A549 (cell line): ENCODE data around the gene LRFN4. TPM values are rescaled to one million over a fixed set of nuclear protein-coding genes. Genes with fewer than 3 reads are reported as not detected.

ENCODE experiments used
- ATAC-seq, 2 experiments: fragments of 200-7000 bp in 1 of 2; fragments of >200 bp in 1 of 2; cut with Nextera tagmentation in 1 of 2; cut with Tn5 transposase in 1 of 2; 3 replicates each; pipeline versions ENCODE4 v1.8.0 to v1.9.1; 2018 to 2020; ENCODE audit warnings: mild to moderate bottlenecking in 1 of 2, moderate library complexity in 1 of 2
- CTCF ChIA-PET: fragments of 300-600 bp; sonication (Branson Sonifier 250); formaldehyde crosslinking; extraction: SDS; loops from one replicate; lab custom pipeline; 2021; ENCODE audit warnings: antibody characterized with exemption, inconsistent platforms; lab: Yijun Ruan, JAX
- POLR2A ChIA-PET: fragments of 350-600 bp; formaldehyde crosslinking; extraction: SDS; loops from one replicate; lab custom pipeline; 2021; ENCODE audit warnings: antibody characterized with exemption, inconsistent platforms; lab: Yijun Ruan, JAX
- DNase-seq, 2 experiments: peaks; one replicate each; pipeline versions ENCODE4 v3.0.0 to v3.0.0-alpha.2; 2011 to 2016; ENCODE audit warnings: low read depth in 1 of 2, low spot score in 1 of 2
- FAIRE-seq: peaks from 2 replicates; lab custom pipeline; 2011; peaks lifted over from hg19 to GRCh38; lab: Jason Lieb, UNC
- H3K27ac ChIP-seq, 2 experiments: fragments of >200 bp; sonication (Bioruptor Twin); formaldehyde crosslinking; 3 replicates each; pipeline ENCODE4 v1.5.1; 2016 to 2017
- H3K4me1 ChIP-seq: fragments of >200 bp; sonication (Bioruptor Twin); formaldehyde crosslinking; 3 replicates; pipeline ENCODE4 v1.6.1; 2016
- H3K4me2 ChIP-seq: fragments of >200 bp; sonication (Bioruptor Twin); formaldehyde crosslinking; 3 replicates; pipeline ENCODE4 v1.6.1; 2016
- H3K4me3 ChIP-seq: fragments of >200 bp; sonication (Bioruptor Twin); formaldehyde crosslinking; 3 replicates; pipeline ENCODE4 v1.5.1; 2016
- H3K9me3 ChIP-seq: fragments of >200 bp; sonication (Bioruptor Twin); formaldehyde crosslinking; 3 replicates; pipeline ENCODE4 v1.6.1; 2016
- BHLHE40 ChIP-seq: IDR thresholded peaks from 2 replicates; pipeline ENCODE4 v1.6.1; 2012; ENCODE audit warnings: low read depth, low read length, inconsistent platforms
- CBX2 ChIP-seq: fragments of 200-600 bp; sonication (generic); IDR thresholded peaks from 2 replicates; pipeline ENCODE4 v1.6.1; 2016; ENCODE audit warnings: low read depth, mild to moderate bottlenecking, borderline replicate concordance
- CEBPB ChIP-seq, 2 experiments: fragments of >200 bp in 1 of 2; sonication (Bioruptor Twin) in 1 of 2; formaldehyde crosslinking in 1 of 2; IDR thresholded peaks; 2 replicates each; pipeline ENCODE4 v1.6.1; 2012 to 2016
- CHD2 ChIP-seq: fragments of 150-350 bp; IDR thresholded peaks from 2 replicates; pipeline ENCODE4 v1.6.1; 2014; ENCODE audit warnings: low read length; ENCODE audit not compliant: partially characterized antibody
- EHF ChIP-seq: fragments of 250-450 bp; sonication (Bioruptor Pico); IDR thresholded peaks from 2 replicates; pipeline ENCODE4 v1.5.0; 2020; ENCODE audit warnings: mild to moderate bottlenecking
- EHMT2 ChIP-seq: fragments of 200-600 bp; sonication (generic); IDR thresholded peaks from 2 replicates; pipeline ENCODE4 v1.6.1; 2016; ENCODE audit warnings: antibody characterized with exemption, low read depth, mild to moderate bottlenecking, moderate library complexity
- ESRRA ChIP-seq: fragments of 150-350 bp; IDR thresholded peaks from 2 replicates; pipeline ENCODE4 v1.6.1; 2014; ENCODE audit warnings: mild to moderate bottlenecking, low read length, borderline replicate concordance
- HDAC2 ChIP-seq: fragments of 200-600 bp; sonication (generic); IDR thresholded peaks from 2 replicates; pipeline ENCODE4 v1.6.1; 2016
- HES2 ChIP-seq: fragments of >200 bp; sonication (Bioruptor Twin); formaldehyde crosslinking; IDR thresholded peaks from 2 replicates; pipeline ENCODE4 v1.6.1; 2016
- HEYL ChIP-seq: fragments of 250-450 bp; sonication (Bioruptor Pico); IDR thresholded peaks from 2 replicates; pipeline ENCODE4 v1.8.0; 2021; ENCODE audit warnings: mild to moderate bottlenecking, moderate library complexity
- HOXA7 ChIP-seq: fragments of 250-450 bp; sonication (Bioruptor Pico); IDR thresholded peaks from 2 replicates; pipeline ENCODE4 v1.5.0; 2020; ENCODE audit warnings: mild to moderate bottlenecking, moderate library complexity
- HOXB5 ChIP-seq: fragments of 250-450 bp; sonication (Bioruptor Pico); IDR thresholded peaks from 2 replicates; pipeline ENCODE4 v1.5.0; 2020; ENCODE audit warnings: mild to moderate bottlenecking, moderate library complexity
- JUN ChIP-seq, 2 experiments: fragments of >200 bp; sonication (Bioruptor Twin); formaldehyde crosslinking; IDR thresholded peaks; 2 replicates in 1 of 2; 3 replicates in 1 of 2; pipeline ENCODE4 v1.6.1; 2016 to 2017
- JUNB ChIP-seq: fragments of >200 bp; sonication (Bioruptor Twin); formaldehyde crosslinking; IDR thresholded peaks from 2 replicates; pipeline ENCODE4 v1.6.1; 2016
- KDM5A ChIP-seq: fragments of 200-600 bp; sonication (generic); IDR thresholded peaks from 2 replicates; pipeline ENCODE4 v1.6.1; 2016; ENCODE audit warnings: antibody characterized with exemption, mild to moderate bottlenecking
- MAFK ChIP-seq: fragments of 450-650 bp; IDR thresholded peaks from 2 replicates; pipeline ENCODE4 v1.6.1; 2014; ENCODE audit not compliant: partially characterized antibody
- MYC ChIP-seq: IDR thresholded peaks from 2 replicates; pipeline ENCODE4 v1.6.1; 2012; ENCODE audit warnings: mild to moderate bottlenecking, inconsistent platforms, low read length, improper control_type of control experiment, borderline replicate concordance
- NPAS2 ChIP-seq: fragments of 250-450 bp; sonication (Bioruptor Pico); IDR thresholded peaks from 2 replicates; pipeline ENCODE4 v1.8.0; 2022; ENCODE audit warnings: mild to moderate bottlenecking, moderate library complexity, borderline replicate concordance
- NR3C1 ChIP-seq: fragments of >200 bp; sonication (Bioruptor Twin); formaldehyde crosslinking; IDR thresholded peaks from 3 replicates; pipeline ENCODE4 v1.6.1; 2017
- PHF8 ChIP-seq: fragments of 200-600 bp; sonication (generic); IDR thresholded peaks from 2 replicates; pipeline ENCODE4 v1.6.1; 2016; ENCODE audit warnings: low read depth, mild to moderate bottlenecking, antibody characterized with exemption, moderate library complexity, borderline replicate concordance
- POLR2A ChIP-seq: IDR thresholded peaks from 2 replicates; pipeline ENCODE4 v1.6.1; 2012; ENCODE audit warnings: mild to moderate bottlenecking, low read length
- POLR2AphosphoS2 ChIP-seq: conservative IDR thresholded peaks from 2 replicates; pipeline ENCODE4 v1.6.1; 2012; ENCODE audit warnings: low read length, improper control_type of control experiment, inconsistent platforms
- RAD21 ChIP-seq, 2 experiments: fragments of >200 bp in 1 of 2; sonication (Bioruptor Twin) in 1 of 2; formaldehyde crosslinking in 1 of 2; IDR thresholded peaks in 1 of 2; conservative IDR thresholded peaks in 1 of 2; 2 replicates in 1 of 2; 3 replicates in 1 of 2; pipeline ENCODE4 v1.6.1; 2012 to 2018; ENCODE audit warnings: inconsistent platforms in 1 of 2
- RARB ChIP-seq: fragments of 250-450 bp; sonication (Bioruptor Pico); IDR thresholded peaks from 2 replicates; pipeline ENCODE4 v1.8.0; 2021; ENCODE audit warnings: mild to moderate bottlenecking, moderate library complexity
- RFX5 ChIP-seq: fragments of 450-650 bp; IDR thresholded peaks from 2 replicates; pipeline ENCODE4 v1.7.1; 2014; ENCODE audit warnings: antibody characterized with exemption, mild to moderate bottlenecking, moderate library complexity
- SMC3 ChIP-seq: fragments of >200 bp; sonication (Bioruptor Twin); formaldehyde crosslinking; IDR thresholded peaks from 3 replicates; pipeline ENCODE4 v1.6.1; 2018; ENCODE audit warnings: inconsistent platforms
- SREBF2 ChIP-seq: fragments of 450-650 bp; IDR thresholded peaks from 2 replicates; pipeline ENCODE4 v1.6.1; 2014; ENCODE audit warnings: mild to moderate bottlenecking, moderate library complexity
- TP53 ChIP-seq: fragments of 250-450 bp; sonication (Bioruptor Pico); IDR thresholded peaks from 2 replicates; pipeline ENCODE4 v1.5.0; 2021; ENCODE audit warnings: mild to moderate bottlenecking, moderate library complexity
- WGBS: methylation state at CpG from one replicate; pipeline ENCODE4 v1.1.6; 2017; ENCODE audit errors: missing lambda C conversion rate; 5-methylcytosine and 5-hydroxymethylcytosine counted together
- polyA plus RNA-seq, 4 experiments: library from polyadenylated mRNA; depleted of rRNA in 3 of 4; stranded (reverse); fragments of >200 nt; fragmentation: RNase III in 1 of 4; extraction: RNeasy Plus Mini Kit Qiagen cat#74134 plus additional on column Dnase treatment in 1 of 4; gene quantifications; 2 replicates in 3 of 4; 3 replicates in 1 of 4; pipeline ENCODE4 v1.2.3, GENCODE V29; 2011 to 2017
- TF ChIP-seq, protein P1 (sequence below): IDR thresholded peaks from 2 replicates; pipeline ENCODE4 v1.6.1; 2012
- TF ChIP-seq, protein P2 (sequence below): IDR thresholded peaks from 2 replicates; pipeline ENCODE4 v1.6.1; 2012
- TF ChIP-seq, protein P3 (sequence below): fragments of 250-450 bp; sonication (Bioruptor Pico); IDR thresholded peaks from 2 replicates; pipeline ENCODE4 v1.5.0; 2021; ENCODE audit warnings: mild to moderate bottlenecking, moderate library complexity, borderline replicate concordance

The LRFN4 gene
- polyA plus RNA-seq, 2 of the 4 experiments (the other 2 are of a cell fraction): 8.8 to 50.0 TPM

GRCh38 chr11:66859686-66860448 is 3.0 kb downstream of the LRFN4 start:
- 66% methylated on average over 25 of the region's 41 CpGs for WGBS
- no peak for ATAC-seq
- POLR2A ChIA-PET: no interaction called here
- H3K4me1 ChIP-seq: peaks cover 34% of the 10 kb centered on the region
- no peak overlapping the region for H3K4me3 ChIP-seq
- CTCF ChIA-PET: interaction anchor here (0.5 to 2.9 kb wide), 6 partner anchors 10 to 249 kb away, joined by 3 to 17 read pairs (median 8); partner anchors contain the start of gene C11orf86
- H3K27ac ChIP-seq: peak overlapping the region; percentile 30 to 79; a peak in 5 of 6 replicates
- no peaks in the 10 kb centered on the region for H3K9me3 ChIP-seq
- DNase-seq: peak in 1 of 2 experiments; percentile 40
- TF ChIP-seq ESRRA: no peak
- TF ChIP-seq MYC: no peak
- TF ChIP-seq, protein P1, sequence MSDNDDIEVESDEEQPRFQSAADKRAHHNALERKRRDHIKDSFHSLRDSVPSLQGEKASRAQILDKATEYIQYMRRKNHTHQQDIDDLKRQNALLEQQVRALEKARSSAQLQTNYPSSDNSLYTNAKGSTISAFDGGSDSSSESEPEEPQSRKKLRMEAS: peak; percentile 57
- TF ChIP-seq, protein P2, sequence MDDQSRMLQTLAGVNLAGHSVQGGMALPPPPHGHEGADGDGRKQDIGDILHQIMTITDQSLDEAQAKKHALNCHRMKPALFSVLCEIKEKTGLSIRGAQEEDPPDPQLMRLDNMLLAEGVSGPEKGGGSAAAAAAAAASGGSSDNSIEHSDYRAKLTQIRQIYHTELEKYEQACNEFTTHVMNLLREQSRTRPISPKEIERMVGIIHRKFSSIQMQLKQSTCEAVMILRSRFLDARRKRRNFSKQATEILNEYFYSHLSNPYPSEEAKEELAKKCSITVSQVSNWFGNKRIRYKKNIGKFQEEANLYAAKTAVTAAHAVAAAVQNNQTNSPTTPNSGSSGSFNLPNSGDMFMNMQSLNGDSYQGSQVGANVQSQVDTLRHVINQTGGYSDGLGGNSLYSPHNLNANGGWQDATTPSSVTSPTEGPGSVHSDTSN: peak; percentile 14; the same call in 1 of the 2 replicates
- no peak for TF ChIP-seq BHLHE40
- TF ChIP-seq RARB (CRISPR knock-in tag): no peak
- TF ChIP-seq POLR2A: no peak
- TF ChIP-seq JUNB: no peak
- no peak for TF ChIP-seq KDM5A
- TF ChIP-seq SREBF2: no peak
- TF ChIP-seq, protein P3, sequence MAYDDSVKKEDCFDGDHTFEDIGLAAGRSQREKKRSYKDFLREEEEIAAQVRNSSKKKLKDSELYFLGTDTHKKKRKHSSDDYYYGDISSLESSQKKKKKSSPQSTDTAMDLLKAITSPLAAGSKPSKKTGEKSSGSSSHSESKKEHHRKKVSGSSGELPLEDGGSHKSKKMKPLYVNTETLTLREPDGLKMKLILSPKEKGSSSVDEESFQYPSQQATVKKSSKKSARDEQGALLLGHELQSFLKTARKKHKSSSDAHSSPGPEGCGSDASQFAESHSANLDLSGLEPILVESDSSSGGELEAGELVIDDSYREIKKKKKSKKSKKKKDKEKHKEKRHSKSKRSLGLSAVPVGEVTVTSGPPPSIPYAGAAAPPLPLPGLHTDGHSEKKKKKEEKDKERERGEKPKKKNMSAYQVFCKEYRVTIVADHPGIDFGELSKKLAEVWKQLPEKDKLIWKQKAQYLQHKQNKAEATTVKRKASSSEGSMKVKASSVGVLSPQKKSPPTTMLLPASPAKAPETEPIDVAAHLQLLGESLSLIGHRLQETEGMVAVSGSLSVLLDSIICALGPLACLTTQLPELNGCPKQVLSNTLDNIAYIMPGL (CRISPR knock-in tag): no peak
- no peak for TF ChIP-seq CHD2
- no peak for TF ChIP-seq HES2
- no peak for TF ChIP-seq HOXA7 (CRISPR knock-in tag)
- no peak for TF ChIP-seq HEYL
- no peak for TF ChIP-seq HOXB5 (CRISPR knock-in tag)
- TF ChIP-seq NPAS2: no peak
- no peak for TF ChIP-seq HDAC2
- no peak for TF ChIP-seq JUN (IDR thresholded peaks at IDR 0.05)
- TF ChIP-seq NR3C1: no peak
- TF ChIP-seq POLR2AphosphoS2: 0 out of 2 replicates have a peak, but pooled peaks have one; percentile 16
- TF ChIP-seq RFX5: no peak
- TF ChIP-seq MAFK: no peak
- no peak for TF ChIP-seq SMC3
- TF ChIP-seq PHF8: no peak
- TF ChIP-seq EHF (CRISPR knock-in tag): no peak
- H3K4me2 ChIP-seq: peak overlapping the region; percentile 38
- no peak for FAIRE-seq

- Histone ChIP-seq H3K9me3 (no peaks in the 10 kb centered on the region), H3K27ac (peak overlapping the region in 1 of 2 experiments; percentile 79; a peak in 2 of 6 replicates), H3K4me3 (no peak overlapping the region), H3K4me2 (no peak overlapping the region), H3K4me1 (peaks cover 28% of the 10 kb centered on the region)
- peak in 1 of 2 experiments; percentile 48 for DNase-seq
- TF ChIP-seq SMC3 (0 out of 3 replicates have a peak, but pooled peaks have one; percentile 6), CBX2 (no peak), EHMT2 (no peak), CEBPB (IDR thresholded peaks at IDR 0.05) (no peak), RAD21 (conservative IDR thresholded peaks at IDR 0.05 in 1 of 2, IDR thresholded peaks at IDR 0.05 in 1 of 2) (peak in 1 of 2 experiments; percentile 26; a peak in 1 of 5 replicates), TP53 (CRISPR knock-in tag) (no peak)
- ChIA-PET CTCF (interaction anchor here (0.5 to 2.5 kb wide), 7 partner anchors 9 to 249 kb away, joined by 3 to 9 read pairs (median 6); no protein-coding TSS in a partner anchor), POLR2A (no interaction called here)
- 86% methylated on average over 16 of the region's 18 CpGs for WGBS
- FAIRE-seq: no peak
- no peak for ATAC-seq
These were observed 3.6 kb downstream of the LRFN4 start for GRCh38 chr11:66860449-66860831.
